Lung (tissue), 12 donors: ENCODE data around the gene RUFY2. TPM values are rescaled to one million over a fixed set of nuclear protein-coding genes. Genes with fewer than 3 reads are reported as not detected.

Experiments used
- ATAC-seq: fragments of 200-7000 bp; cut with Tn5 transposase; one replicate; pipeline ENCODE4 v1.9.1; 2020; ENCODE audit warnings: moderate number of reproducible peaks; ENCODE audit not compliant: insufficient read depth, low FRiP score
- DNase-seq, 3 donors: peaks; one replicate each; pipeline ENCODE4 v3.0.0-alpha.2; 2013 to 2017
- H3K27ac ChIP-seq, 2 donors: one replicate each; pipeline ENCODE4 v1.5.1; 2013; ENCODE audit warnings: mild to moderate bottlenecking in 2 of 2, moderate library complexity in 2 of 2, control low read depth in 1 of 2, inconsistent platforms in 1 of 2, low read depth in 1 of 2, low read length in 1 of 2
- H3K27me3 ChIP-seq, 3 donors: one replicate each; pipeline ENCODE4 v1.5.1; 2013; ENCODE audit warnings: low read length in 2 of 3; ENCODE audit not compliant: control insufficient read depth in 3 of 3, insufficient read depth in 3 of 3
- H3K36me3 ChIP-seq, 4 donors: one replicate each; pipeline ENCODE4 v1.5.1; 2013; ENCODE audit warnings: low read length in 4 of 4, mild to moderate bottlenecking in 1 of 4, moderate library complexity in 1 of 4; ENCODE audit not compliant: control insufficient read depth in 4 of 4, insufficient read depth in 4 of 4
- H3K4me1 ChIP-seq, 5 donors: one replicate each; pipeline ENCODE4 v1.5.1; 2013; ENCODE audit warnings: low read length in 5 of 5, mild to moderate bottlenecking in 2 of 5, moderate library complexity in 1 of 5; ENCODE audit not compliant: control insufficient read depth in 5 of 5, insufficient read depth in 5 of 5
- H3K4me3 ChIP-seq: one replicate; pipeline ENCODE4 v1.5.1; 2013; ENCODE audit warnings: mild to moderate bottlenecking, control low read depth, moderate library complexity
- H3K9ac ChIP-seq, 2 donors: one replicate each; pipeline ENCODE4 v1.5.1; 2013; ENCODE audit warnings: low read length in 2 of 2, control low read depth in 1 of 2; ENCODE audit not compliant: insufficient read depth in 1 of 2
- H3K9me3 ChIP-seq, 4 donors: one replicate each; pipeline ENCODE4 v1.5.1; 2013; ENCODE audit warnings: low read length in 3 of 4, mild to moderate bottlenecking in 1 of 4, moderate library complexity in 1 of 4; ENCODE audit not compliant: control insufficient read depth in 4 of 4, insufficient read depth in 3 of 4
- CTCF ChIP-seq: IDR thresholded peaks from 2 replicates; pipeline ENCODE4 v1.5.1; 2012; ENCODE audit warnings: mild to moderate bottlenecking; ENCODE audit errors: control extremely low read depth, extremely low read depth
- WGBS, 2 donors: extraction: QIAGEN DNeasy Blood & Tissue Kit; methylation state at CpG; one replicate each; pipeline ENCODE4 v1.1.7; 2013; 5-methylcytosine and 5-hydroxymethylcytosine counted together
- polyA plus RNA-seq, 2 donors: library from polyadenylated mRNA; stranded (reverse); fragments of 200-250 nt; gene quantifications; one replicate each; pipeline ENCODE4 v1.2.1, GENCODE V29; 2013
- total RNA-seq, 2 donors: library from RNA; depleted of rRNA in 1 of 2; stranded (reverse); fragments of >200 nt in 1 of 2; gene quantifications; one replicate each; pipeline ENCODE4 v1.2.1, GENCODE V29; 2014 to 2021
- donor health status: control.
- donor health status: control.
- donor health status: Bipolar disorder and iron deficiency.
- donor health status: healthy.
- donor health status: DM: yes; HTN: yes; CAD: no.

RUFY2 gene
- total and polyA plus RNA-seq, 4 donors: 4.2 to 55.3 (median 13.4) TPM

GRCh38 chr10:68303849-68304412 lies 103.1 kb downstream of the RUFY2 start:
- H3K9ac ChIP-seq: no peak overlapping the region
- H3K27me3 ChIP-seq: no peaks in the 10 kb centered on the region
- ATAC-seq (no peak), DNase-seq (no peak)
- no peak overlapping the region for H3K4me3 ChIP-seq
- H3K36me3 ChIP-seq: no peaks in the 10 kb centered on the region
- no peaks in the 10 kb centered on the region for H3K9me3 ChIP-seq
- H3K4me1 ChIP-seq: peaks cover 0 to 5% (median 0%) of the 10 kb centered on the region in 5 donors
- TF ChIP-seq CTCF: no peak
- WGBS, 2 donors: 71 to 83% methylated on average over 7 of the region's 7 CpGs
- no peak overlapping the region for H3K27ac ChIP-seq

- TF ChIP-seq CTCF: no peak
- Histone ChIP-seq H3K4me3 (no peak overlapping the region), H3K27me3 (no peaks in the 10 kb centered on the region), H3K9ac (no peak overlapping the region), H3K4me1 (peaks cover 0 to 5% (median 0%) of the 10 kb centered on the region in 5 donors), H3K36me3 (no peaks in the 10 kb centered on the region), H3K9me3 (no peaks in the 10 kb centered on the region), H3K27ac (no peak overlapping the region)
- DNase-seq (no peak), ATAC-seq (no peak)
- WGBS, 2 donors: 73 to 87% methylated on average over 5 of the region's 5 CpGs
Observed at GRCh38 chr10:68302871-68303270, 104.2 kb downstream of the RUFY2 start.

GRCh38 chr10:68302503-68302823 lies 104.6 kb downstream of the RUFY2 start:
- H3K9ac ChIP-seq: no peak overlapping the region
- no peak overlapping the region for H3K4me3 ChIP-seq
- ATAC-seq (no peak), DNase-seq (no peak)
- H3K36me3 ChIP-seq: no peaks in the 10 kb centered on the region
- no peaks in the 10 kb centered on the region for H3K9me3 ChIP-seq
- no peak for TF ChIP-seq CTCF
- H3K27ac ChIP-seq: no peak overlapping the region
- H3K4me1 ChIP-seq: peaks cover 0 to 5% (median 0%) of the 10 kb centered on the region in 5 donors
- no peaks in the 10 kb centered on the region for H3K27me3 ChIP-seq
- WGBS, 2 donors: 46 to 66% methylated on average over 2 of the region's 2 CpGs
